Germinal center (tissue), 1 donor: Measurements from ENCODE around the gene CFAP65.
A peak's percentile ranks its signal among the peaks of the same experiment; 100 is the strongest.

Experiments
- DNase-seq: peaks from one replicate; pipeline ENCODE4 v3.0.0; 2012; ENCODE audit warnings: mixed read lengths, low spot score

Gene CFAP65

DNA sequence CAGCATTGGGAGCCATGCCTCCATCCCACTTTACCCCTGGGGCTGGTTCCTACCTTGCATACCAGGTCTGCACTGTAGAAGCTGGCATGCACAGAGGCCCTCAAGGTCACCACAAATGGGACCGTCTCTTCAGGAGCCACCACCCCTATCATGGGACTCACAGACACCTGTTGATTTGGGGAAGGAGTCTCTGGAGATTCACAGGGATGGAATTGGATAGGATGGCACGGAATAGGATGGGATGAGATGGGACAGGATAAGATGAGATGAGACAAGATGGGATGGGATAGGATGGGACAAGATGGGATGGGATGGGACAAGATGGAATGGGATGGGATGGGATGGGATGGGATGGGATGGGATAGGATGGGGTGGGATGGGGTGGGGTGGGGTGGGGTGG is 32.0 kb downstream of the CFAP65 start:
- DNase-seq: no peak

DNA sequence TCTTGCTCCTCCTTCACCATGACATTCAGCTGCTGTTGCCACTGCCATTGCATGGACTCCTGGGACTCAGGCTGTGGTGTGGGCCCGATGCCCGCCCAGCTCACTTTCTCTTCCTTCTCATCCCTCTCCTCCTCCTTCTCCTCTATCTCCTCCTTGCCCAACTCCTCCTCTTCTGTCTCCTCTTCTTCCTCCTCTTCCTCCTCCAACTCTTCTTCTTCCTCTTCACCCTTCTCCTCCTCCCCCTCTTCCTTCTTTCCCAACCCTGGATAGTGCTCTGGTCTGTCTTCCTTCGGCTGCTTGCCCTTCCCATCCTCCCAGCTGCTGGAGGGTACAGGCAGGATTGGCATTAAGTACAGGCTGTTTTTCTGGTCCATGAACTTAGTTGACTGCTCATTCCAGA is 37.3 kb downstream of the CFAP65 start:
- DNase-seq: no peak

DNA sequence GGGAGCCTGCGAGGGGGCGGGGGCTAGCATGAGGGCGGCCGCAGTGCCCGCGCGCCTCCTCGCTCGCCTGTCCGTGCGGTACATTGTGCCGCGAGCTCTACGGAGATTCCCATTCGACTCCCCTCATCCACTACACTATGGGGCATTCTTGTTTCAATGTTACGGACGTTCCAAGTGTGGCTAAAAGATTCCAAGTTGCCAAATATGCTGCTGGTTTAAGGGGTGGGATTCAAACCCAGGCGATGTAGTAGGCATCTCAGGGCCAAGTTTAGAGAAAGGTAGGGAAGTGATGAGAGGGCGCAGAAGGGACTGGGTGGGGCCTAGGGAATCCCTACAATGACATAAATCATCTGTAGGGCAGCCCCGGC is 38.1 kb downstream of the CFAP65 start:
- no peak for DNase-seq

DNA sequence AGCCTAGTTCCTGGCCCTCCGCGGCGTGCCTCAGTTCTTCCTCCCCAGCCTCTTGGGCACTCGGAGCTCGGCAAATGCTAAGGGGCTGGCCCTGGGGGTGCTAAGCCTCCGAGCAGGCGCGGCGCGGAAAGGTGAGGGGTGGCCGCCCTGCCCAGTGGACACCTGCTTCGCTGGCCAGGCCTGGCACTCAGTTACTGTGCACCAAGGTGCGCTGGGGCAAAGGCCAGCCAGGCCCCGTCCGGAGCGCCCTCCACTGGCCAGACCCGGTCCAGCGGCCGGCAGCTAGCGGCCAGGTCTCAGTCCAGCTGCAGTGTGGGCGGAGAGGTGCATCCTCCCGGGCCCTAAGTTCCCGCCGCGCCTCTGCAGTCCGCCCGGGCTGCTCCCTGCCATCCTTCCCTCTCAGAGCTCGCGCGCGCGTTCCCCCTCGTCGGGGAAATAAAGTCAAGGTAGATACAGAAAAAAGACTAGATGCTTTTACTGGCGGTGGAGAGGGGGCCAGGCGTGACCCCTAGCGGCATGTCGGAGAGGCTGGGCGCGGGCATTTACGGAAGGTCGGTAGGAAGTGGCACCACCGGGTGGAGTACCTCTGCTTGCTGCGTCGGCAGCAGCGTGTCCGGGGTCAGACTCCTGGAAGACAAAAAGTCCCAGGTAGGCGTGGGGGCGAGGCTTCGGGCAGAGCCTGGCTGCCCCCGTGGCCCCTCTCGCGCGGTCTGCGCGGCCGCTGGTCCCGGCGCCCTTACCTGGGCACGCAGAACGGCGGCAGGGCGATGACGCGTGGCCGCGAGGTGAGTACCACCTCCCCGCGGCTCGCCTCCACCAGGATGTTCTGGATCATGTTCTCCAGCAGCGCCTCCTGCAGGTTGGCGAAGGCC is 38.7 kb downstream of the CFAP65 start:
- DNase-seq: no peak

DNA sequence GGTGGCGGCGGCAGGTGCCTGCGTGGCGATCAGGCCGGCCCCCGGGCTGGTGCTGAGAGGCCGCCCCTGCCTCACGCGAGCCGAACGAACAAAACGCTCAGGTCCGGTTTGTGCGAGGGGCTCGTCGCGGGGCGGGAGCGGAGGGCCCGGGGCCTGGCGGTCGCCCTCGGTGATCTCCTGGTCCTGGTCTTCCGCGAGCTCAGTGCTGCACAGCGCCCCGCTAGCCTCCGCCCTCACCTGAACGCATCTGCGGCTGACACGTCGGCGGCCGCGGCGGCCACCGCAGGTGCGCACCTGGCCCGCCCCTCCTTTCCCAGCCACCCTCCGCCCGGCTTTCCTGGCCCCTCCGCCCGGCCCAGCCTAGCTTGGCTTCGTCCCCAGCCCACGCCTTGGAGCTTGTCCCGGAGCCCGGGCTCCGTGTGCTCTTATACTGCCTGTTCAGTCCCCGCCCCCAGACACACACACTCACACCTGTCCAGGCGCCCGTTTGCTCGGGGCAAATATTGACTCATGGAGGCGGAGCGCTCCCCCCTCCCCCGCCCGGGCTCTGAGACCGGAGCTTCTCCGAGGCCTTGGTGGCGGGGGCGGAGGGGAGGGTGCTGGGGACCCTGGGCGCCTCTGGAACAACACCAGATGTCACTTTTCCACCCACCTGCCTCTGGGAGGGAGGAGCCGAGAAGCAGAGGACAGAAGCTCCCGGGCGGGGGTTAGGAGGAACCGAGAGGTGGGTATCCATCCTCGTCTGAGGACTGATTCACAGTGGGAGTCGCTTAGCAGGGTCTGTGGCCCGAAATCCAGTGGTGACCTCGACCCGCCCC is 39.5 kb downstream of the CFAP65 start:
- DNase-seq: no peak

DNA sequence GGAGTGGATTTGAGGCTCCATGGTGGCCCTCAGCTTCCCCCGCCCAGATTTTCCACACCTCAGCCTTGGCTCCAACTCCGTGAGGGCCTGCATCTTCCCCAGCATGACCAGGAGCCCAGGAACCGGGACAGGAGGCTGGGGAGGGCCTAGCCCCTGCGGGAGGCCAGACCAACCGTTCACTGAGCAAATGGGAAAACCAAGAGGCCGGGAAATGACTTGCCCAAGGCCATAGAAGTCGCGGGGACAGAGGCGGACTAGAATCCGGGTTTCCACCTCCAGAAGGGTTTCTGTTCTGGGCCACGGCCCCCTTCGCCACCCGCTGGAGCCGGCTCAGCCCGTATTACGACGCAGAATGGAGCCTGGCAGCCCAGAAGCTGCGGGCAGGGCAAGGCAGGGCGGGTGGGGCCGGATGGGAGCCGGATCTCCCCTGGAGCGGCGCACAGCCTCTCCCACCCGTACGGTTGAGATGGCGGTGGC is 40.2 kb downstream of the CFAP65 start:
- no peak for DNase-seq

DNA sequence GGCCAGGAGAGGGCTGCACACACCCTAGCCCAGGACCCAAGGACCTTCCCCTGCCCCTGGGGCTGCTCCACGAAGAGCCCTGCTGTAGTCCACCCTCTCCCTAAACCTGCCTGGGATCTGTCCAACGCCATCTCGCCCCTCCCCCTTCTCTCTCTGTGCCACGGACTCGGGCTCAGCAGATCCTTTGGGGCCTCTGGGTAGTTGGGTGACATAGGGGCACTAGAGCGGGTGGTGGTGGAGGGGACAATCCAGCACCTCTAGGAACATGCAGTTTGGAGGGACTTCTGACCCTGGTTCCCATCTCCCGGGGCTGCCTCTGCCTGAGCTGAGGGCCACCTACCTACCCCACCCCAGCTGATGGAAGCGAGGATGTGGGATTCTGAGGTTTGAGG is 40.8 kb downstream of the CFAP65 start:
- no peak for DNase-seq

DNA sequence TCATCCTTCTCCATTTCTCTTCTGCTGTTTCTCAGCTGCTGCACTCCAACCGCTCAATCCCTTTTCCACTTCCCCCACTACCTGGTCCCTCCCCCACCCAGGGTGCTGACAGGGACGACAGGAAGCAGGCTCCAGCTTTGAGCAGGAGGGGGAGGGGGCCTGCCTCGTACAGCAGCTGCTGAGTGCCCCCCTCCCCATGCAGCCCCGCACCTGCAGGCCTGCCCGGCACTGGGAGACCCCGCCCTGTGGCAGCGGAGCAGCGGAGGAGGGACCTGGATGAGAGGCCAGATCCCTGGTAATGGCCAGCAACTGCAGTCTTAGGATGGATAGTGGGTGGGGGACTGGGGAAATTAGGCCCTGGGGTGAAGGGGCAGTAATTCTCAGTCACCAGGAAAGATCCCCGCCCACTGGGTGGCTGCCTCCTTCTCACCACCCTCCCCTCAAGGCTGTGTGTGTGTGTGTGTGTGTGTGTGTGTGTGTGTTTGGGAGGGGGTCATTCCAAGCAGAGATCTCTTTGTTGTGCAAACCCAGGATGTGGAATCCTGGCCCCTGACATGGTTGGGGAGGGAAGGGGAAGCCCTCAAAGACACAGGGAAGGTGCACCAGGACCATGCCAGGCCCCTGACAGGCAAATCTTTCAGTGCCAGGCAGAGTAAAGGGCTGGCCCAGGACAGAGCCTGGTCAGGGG is 41.3 kb downstream of the CFAP65 start:
- DNase-seq: no peak

DNA sequence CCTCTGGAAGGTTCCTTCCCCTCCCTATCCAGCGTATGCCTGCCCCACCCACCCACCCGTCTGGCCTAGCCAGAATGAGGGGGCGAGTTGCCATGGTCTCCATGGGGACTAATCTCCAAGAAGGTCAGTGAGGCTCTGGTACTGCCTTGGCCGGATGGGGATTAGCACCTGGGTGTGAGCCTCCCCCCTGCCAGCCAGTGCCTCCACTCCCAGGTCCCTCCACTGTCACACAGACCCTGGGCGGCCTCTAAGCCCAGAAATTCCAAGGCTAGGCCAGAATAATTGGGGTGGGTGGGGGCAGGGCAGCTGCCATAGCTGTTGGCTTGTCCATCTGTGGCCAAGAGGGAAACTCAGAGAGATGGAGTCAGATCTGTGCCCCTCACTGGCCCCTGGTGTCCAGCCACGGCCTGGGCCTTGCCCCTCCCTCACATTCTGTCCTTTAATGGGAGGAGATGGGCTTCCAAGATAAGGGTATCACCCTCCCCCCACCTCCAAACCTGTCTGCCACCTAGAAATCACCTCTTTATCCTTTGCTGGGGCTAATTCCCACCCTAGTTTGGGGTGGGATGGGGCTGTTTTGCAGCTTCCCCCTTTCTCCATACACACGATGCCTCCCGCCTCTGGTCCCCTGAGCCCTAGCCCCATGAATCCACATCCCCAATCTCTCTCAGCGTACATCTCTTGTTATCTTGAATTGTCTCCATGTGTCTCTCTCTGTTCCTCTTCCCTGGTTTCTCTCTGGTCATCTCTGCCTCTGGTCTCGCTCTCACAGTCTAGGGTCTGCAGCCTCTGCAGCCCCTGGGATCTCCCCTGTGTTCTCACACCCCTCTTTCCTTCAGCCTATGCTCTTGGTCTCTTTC is 42.1 kb downstream of the CFAP65 start:
- no peak for DNase-seq

DNA sequence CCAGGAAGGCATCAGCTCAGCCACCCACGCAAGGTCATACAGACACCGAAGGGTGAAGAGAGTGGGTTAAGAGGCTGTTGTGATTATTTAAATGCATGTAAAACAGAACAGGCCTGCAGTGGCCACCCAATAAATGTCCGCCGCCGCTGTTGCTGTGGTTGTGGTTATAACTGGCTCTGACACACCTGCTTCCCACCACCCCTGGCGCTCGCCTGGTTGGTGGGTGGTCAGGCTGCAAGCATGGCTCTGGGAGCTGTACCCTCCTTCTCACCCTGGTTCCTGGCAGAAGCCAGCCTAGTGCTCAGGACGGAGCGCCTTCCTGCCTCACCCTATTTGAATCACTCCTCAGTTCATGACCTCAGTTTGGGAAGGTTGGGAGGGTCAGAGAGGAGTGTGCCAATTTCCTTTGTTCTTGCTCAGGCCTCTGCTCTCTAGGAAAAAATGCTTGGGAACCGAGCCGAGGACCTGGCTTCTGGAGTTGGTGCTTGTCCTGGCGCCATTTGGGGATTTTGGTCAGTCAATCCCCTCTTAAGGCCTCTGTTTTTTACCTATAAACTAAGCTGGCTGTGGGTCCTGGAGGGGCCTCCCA is 42.8 kb downstream of the CFAP65 start:
- no peak for DNase-seq

DNA sequence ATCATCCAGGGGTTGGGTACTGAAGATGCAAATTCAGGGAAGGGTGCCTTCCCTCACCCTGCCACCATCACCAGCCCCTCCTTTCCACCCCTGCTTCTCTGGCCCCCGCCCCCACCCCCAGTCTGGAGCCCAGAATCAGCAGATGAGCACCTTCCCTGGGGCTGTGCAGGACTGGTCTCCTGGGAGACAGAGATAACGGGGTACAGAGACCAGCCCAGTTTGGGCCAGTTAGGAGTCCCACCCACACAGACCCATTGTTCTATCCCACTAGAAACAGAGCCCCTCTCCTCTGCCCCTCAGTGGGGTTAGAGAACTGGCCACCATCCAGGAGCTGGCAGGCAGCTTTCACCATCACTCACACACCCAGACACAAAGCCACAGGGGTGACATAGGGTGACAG is 43.6 kb downstream of the CFAP65 start:
- DNase-seq: no peak

DNA sequence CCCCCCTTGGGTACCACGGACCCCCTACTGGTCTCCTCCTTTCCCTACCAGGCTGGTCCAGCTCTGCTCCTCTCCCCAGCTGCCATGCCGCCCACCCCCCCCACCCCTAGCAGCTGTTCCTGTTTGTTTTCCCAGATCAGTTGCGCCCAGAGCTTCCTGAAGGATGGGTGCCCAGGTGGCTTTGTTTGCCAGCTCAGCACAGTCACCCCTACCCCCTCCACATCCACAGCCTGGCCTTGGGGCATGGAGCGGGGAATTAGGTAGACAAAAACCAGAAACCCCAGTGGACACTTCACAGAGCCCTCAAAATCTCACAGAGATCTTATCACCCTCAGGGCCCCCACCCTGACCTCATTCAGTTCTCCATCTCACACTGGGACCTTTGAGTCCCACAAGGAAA is 44.4 kb downstream of the CFAP65 start:
- no peak for DNase-seq

DNA sequence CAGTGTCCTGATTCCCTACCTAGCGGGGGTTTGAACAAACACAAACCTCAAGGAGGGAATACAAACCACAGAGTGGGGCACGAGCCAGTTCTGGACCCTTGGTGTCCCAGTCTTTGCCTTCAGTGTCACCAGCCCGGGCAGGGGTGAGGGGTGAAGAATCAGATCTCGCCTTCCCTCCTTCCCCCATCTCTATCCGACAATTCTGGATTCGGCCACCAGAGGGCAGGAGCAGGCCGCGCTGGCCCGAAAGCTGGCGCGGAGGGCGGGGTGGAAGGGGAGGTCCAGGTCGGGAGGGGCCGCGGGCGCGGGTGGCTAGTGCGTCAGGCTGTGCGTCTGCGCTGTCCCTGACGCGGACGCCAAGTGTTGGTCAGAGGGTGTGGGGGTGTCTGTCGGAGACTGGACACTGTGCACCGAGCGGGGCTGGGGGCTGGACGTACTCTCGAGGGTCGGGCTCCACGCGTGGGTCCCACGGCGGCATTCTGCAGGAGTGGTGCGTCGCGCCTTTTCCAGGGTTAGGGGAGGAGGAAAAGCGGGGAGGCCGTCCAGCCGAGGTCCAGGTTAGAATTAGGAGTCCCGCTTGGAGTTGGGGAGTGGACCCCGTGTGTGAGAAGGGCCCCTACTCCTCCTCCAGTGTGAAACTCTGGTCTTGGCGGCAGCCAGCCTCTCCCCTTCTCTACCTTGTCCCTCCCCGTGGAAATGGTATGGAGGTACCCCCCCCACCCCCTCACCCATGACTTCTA is 45.2 kb downstream of the CFAP65 start:
- peak; percentile 85 for DNase-seq

DNA sequence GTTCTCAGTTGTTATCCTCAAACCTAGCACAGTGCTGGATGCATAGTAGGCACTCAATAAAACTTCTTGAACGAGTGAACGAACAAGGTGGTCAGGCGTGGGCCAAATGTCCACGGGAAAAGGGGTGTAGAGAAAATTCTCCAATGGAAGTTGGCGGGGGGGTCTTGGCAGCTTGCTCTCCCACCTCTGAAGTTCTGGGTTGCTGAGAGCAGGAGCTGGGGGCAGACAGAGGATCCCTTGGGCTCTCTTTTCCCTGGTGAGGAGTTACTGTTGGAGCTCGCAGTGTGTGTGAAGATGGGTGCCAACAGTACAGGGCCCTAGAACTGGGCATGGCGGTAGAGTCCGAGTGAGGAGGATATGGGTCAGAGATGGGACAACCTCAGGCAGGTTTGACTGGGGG is 45.8 kb downstream of the CFAP65 start:
- no peak for DNase-seq

DNA sequence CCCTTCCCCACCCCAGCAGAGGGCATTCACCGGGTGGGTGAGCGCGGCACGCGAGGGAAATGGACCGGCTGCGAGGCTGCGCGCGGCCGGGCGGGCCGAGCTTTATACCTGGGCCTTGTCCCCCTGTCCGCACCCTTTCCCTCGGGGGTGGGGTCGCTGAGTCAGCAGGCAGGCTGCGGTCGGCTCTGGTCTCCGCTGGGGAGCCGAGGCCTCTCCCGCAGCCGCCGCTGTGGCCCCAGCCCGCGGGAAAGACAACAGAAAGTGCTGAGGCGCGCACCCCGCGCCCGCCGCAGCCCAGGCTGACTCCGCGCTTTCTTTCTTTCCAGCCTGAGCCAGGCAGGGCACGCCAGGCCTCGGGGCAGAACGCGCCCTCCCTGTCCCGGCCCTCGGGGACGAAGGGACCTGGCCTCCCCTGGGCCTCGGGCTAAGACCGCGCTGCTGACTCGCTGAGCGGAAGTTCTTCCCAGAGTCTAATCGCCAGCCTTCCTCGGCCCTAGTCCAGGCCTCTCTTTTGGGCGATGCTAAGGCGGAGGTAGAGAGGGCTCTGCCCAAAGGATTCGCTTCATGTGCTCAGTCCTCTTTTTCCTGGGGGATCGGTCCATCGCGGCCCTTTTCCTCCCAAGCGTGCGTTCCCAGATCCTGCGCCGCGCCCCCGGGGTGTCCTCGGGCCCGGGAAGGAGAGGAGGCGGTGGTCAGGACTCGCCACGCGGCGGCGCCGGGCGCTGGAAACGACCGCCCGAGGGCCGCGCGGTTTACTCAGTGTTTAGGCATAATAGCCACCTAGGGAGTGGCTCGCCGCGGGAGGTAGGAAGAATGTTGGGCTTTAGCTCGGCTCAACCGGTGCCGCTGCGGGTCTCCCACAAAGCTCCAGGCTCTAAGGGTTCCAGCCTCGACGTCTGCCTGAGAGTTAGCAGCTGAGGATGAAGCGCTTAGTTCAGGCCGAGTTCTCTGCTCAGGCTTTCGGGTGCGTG is 47.7 kb downstream of the CFAP65 start, which contains the start of gene CRYBA2:
TSS of gene CRYBA2 (minus strand) at position 78 of the 971 bp plus-strand sequence. CDS start 246 bp downstream, outside the sequence.
- DNase-seq: no peak

DNA sequence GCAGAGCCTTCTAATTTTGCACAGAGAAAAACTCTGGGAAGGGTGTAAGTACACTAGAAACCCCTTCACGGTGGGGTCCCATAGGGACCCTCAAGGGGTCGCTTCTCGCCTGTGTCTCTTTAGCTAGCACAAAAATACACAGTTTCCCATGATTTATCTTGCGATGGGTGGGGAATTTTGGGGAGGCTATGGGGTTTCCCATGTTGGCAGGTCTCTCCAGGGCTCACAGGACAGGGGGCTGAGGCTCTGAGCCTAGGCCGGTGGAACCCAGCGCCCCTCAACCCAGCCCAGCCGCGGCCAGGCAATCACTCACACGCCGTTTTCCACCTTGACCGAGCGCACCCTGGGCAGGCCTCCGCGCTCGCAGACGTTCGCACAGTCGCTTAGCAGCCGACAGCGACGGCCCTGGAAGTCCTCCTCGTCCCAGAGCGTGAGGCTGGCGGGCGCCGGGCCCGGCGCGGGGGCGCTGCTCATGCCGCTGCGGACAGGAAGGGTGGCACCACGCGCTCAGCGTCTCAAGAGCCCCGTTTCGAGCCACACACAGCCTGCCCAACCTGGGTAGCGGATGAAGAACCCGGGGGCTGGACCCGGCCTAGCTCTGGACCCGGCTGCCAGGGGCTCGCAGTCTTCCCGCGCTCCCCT is 48.5 kb downstream of the CFAP65 start:
- no peak for DNase-seq

DNA sequence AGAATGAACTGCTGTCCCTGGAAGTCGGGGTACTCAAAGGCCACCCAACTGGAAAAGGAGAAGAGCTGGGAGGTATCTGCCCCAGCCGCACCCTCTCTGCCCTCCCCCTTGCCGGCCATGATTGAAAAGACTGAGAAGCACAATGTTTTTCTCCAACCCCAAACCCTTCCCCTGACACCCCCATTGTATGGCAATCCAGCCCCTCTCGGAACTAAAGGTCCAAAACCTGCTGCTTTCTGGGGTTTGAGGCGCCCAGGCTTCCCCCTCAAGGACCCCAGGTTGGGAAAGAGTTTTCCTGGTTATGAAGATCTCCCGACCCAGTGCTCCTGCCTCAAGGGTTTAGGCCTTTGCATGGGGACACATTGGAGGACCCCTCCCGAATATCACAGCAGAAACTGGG is 49.1 kb downstream of the CFAP65 start:
- no peak for DNase-seq

DNA sequence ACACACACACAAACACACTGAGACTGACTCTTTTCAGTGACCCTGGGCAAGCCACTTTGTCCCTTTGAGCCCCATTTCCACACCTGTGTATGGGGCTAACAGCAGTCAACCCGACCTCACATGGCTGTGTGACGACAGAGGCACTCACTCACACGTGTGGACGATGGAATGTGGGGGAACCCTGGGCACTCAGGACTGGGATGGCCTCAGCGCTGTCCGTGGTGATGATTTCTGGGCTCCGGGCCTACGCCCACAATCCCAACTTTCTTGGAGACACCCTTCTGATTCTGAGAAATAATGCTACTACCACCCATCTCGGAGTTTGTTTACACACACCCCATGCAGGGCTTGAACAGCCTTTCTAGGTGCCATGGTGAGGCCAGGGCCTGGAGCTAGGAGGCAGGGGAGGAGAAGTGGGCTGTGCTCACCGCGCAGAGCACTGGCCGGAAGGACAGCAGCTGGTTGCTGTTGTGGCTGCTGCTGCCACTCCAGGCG is 49.6 kb downstream of the CFAP65 start:
- no peak for DNase-seq

DNA sequence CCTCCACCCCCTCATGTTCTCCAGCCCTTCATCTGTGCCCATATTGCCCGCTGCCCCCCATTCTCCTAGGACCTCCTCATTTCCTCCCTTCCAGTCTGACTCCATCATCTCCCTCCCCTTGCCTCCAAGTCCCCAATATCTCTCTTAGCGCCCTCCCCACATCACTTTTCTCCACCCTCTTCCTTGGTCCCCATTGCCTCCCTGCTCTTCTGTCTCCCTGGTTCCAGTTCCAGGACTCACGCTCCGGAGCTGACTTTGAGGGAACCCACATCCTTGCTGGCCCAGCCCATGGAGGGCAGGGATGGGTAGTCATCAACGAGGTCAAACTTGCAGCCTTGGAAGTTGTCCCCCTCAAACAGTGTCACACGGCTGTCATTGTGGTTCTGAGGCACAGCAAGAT is 50.7 kb downstream of the CFAP65 start:
- no peak for DNase-seq
